H9 (cell line): Measurements from ENCODE around the gene CHM. TPM values are rescaled to one million over a fixed set of nuclear protein-coding genes. Genes with fewer than 3 reads are reported as not detected.
A peak's percentile ranks its signal among the peaks of the same experiment; 100 is the strongest.

Experiments
- DNase-seq: peaks from one replicate; pipeline ENCODE4 v3.0.0-alpha.2; 2017
- H2AFZ ChIP-seq: one replicate; pipeline ENCODE4 v1.6.1; 2013; ENCODE audit warnings: mild to moderate bottlenecking, low read length, control low read depth, moderate library complexity
- H2AK5ac ChIP-seq: 2 replicates; pipeline ENCODE4 v1.6.1; 2013; ENCODE audit warnings: low read length, control low read depth, mixed read lengths; ENCODE audit not compliant: insufficient read length
- H2BK120ac ChIP-seq: one replicate; pipeline ENCODE4 v1.6.1; 2013; ENCODE audit warnings: low read depth, mild to moderate bottlenecking, low read length, control low read depth, inconsistent platforms; ENCODE audit not compliant: poor library complexity, severe bottlenecking
- H2BK12ac ChIP-seq: 2 replicates; pipeline ENCODE4 v1.6.1; 2013; ENCODE audit warnings: low read length, control low read depth, mixed read lengths, low read depth; ENCODE audit not compliant: insufficient read length
- H2BK15ac ChIP-seq: 2 replicates; pipeline ENCODE4 v1.6.1; 2013; ENCODE audit warnings: low read depth, low read length, control low read depth
- H2BK20ac ChIP-seq: one replicate; pipeline ENCODE4 v1.6.1; 2013; ENCODE audit warnings: low read depth, mild to moderate bottlenecking, low read length, control low read depth, inconsistent platforms; ENCODE audit not compliant: poor library complexity, severe bottlenecking
- H2BK5ac ChIP-seq: 2 replicates; pipeline ENCODE4 v1.6.1; 2013; ENCODE audit warnings: low read length, control low read depth, mixed read lengths; ENCODE audit not compliant: insufficient read length
- H3K14ac ChIP-seq: 2 replicates; pipeline ENCODE4 v1.6.1; 2013; ENCODE audit warnings: low read length, control low read depth; ENCODE audit not compliant: insufficient read depth
- H3K18ac ChIP-seq: 2 replicates; pipeline ENCODE4 v1.6.1; 2013; ENCODE audit warnings: low read depth, mild to moderate bottlenecking, mixed read lengths, low read length, control low read depth; ENCODE audit not compliant: insufficient read length
- H3K23ac ChIP-seq: 2 replicates; pipeline ENCODE4 v1.6.1; 2013; ENCODE audit warnings: low read length, control low read depth, mixed read lengths, low read depth; ENCODE audit not compliant: insufficient read length
- H3K23me2 ChIP-seq: 2 replicates; pipeline ENCODE4 v1.6.1; 2013; ENCODE audit warnings: low read depth, mild to moderate bottlenecking, mixed read lengths, low read length, control low read depth; ENCODE audit not compliant: insufficient read length, poor library complexity, severe bottlenecking
- H3K27ac ChIP-seq: 2 replicates; pipeline ENCODE4 v1.5.1; 2013; ENCODE audit warnings: low read length, control low read depth, mixed read lengths, low read depth; ENCODE audit not compliant: insufficient read length
- H3K27me3 ChIP-seq: 2 replicates; pipeline ENCODE4 v1.6.1; 2013; ENCODE audit warnings: low read length, control low read depth, inconsistent platforms; ENCODE audit not compliant: insufficient read depth
- H3K4ac ChIP-seq: 2 replicates; pipeline ENCODE4 v1.6.1; 2013; ENCODE audit warnings: low read depth, mild to moderate bottlenecking, control low read depth, inconsistent platforms, low read length, moderate library complexity
- H3K4me1 ChIP-seq: 2 replicates; pipeline ENCODE4 v1.6.1; 2013; ENCODE audit warnings: low read length, control low read depth, inconsistent platforms; ENCODE audit not compliant: insufficient read depth
- H3K4me2 ChIP-seq: 2 replicates; pipeline ENCODE4 v1.6.1; 2013; ENCODE audit warnings: low read length, control low read depth, mixed read lengths; ENCODE audit not compliant: insufficient read length, insufficient read depth
- H3K56ac ChIP-seq: 2 replicates; pipeline ENCODE4 v1.6.1; 2013; ENCODE audit warnings: low read depth, mild to moderate bottlenecking, mixed read lengths, low read length, control low read depth; ENCODE audit not compliant: insufficient read length
- H3K79me1 ChIP-seq: 2 replicates; pipeline ENCODE4 v1.6.1; 2013; ENCODE audit warnings: low read depth, mild to moderate bottlenecking, moderate library complexity, low read length, control low read depth, inconsistent platforms; ENCODE audit not compliant: insufficient read depth, poor library complexity, severe bottlenecking
- H3K79me2 ChIP-seq: 2 replicates; pipeline ENCODE4 v1.6.1; 2013; ENCODE audit warnings: low read length, control low read depth, inconsistent platforms; ENCODE audit not compliant: insufficient read depth
- H3K9ac ChIP-seq: 2 replicates; pipeline ENCODE4 v1.6.1; 2013; ENCODE audit warnings: low read length, control low read depth, mixed read lengths; ENCODE audit not compliant: insufficient read length; ENCODE audit errors: extremely low read depth
- H3K9me3 ChIP-seq: one replicate; pipeline ENCODE4 v1.6.1; 2013; ENCODE audit warnings: low read depth, low read length, inconsistent platforms; ENCODE audit not compliant: control insufficient read depth
- H3T11ph ChIP-seq: one replicate; pipeline ENCODE4 v1.6.1; 2013; ENCODE audit warnings: mild to moderate bottlenecking, low read length, control low read depth, inconsistent platforms
- H4K20me1 ChIP-seq: one replicate; pipeline ENCODE4 v1.6.1; 2013; ENCODE audit not compliant: control insufficient read depth, insufficient read length, insufficient read depth
- H4K5ac ChIP-seq: 2 replicates; pipeline ENCODE4 v1.6.1; 2013; ENCODE audit warnings: low read depth, mild to moderate bottlenecking, mixed read lengths, low read length, control low read depth; ENCODE audit not compliant: insufficient read length
- H4K8ac ChIP-seq: replicated peaks from 2 replicates; pipeline ENCODE4 v1.6.1; 2013; ENCODE audit warnings: low read length, control low read depth, mixed read lengths, low read depth; ENCODE audit not compliant: insufficient read length
- H4K91ac ChIP-seq: 2 replicates; pipeline ENCODE4 v1.6.1; 2013; ENCODE audit warnings: low read depth, mild to moderate bottlenecking, moderate library complexity, mixed read lengths, low read length, control low read depth; ENCODE audit not compliant: insufficient read length
- H3K27ac Mint-ChIP-seq, 3 experiments: 2 replicates in 2 of 3; 3 replicates in 1 of 3; pipeline ENCODE4 v1.8.0; 2020 to 2021; ENCODE audit warnings: mixed read lengths in 3 of 3, mild to moderate bottlenecking in 1 of 3, moderate library complexity in 1 of 3
- H3K27me3 Mint-ChIP-seq: 2 replicates; pipeline ENCODE4 v1.8.0; 2021; ENCODE audit warnings: low read depth, mild to moderate bottlenecking, moderate library complexity, mixed read lengths
- H3K36me3 Mint-ChIP-seq, 3 experiments: 2 replicates in 2 of 3; 3 replicates in 1 of 3; pipeline ENCODE4 v1.8.0; 2020 to 2021; ENCODE audit warnings: low read depth in 3 of 3, mixed read lengths in 3 of 3; ENCODE audit not compliant: insufficient read depth in 1 of 3
- H3K4me1 Mint-ChIP-seq, 2 experiments: 2 replicates each; pipeline ENCODE4 v1.8.0; 2020; ENCODE audit warnings: mixed read lengths in 2 of 2
- H3K4me3 Mint-ChIP-seq, 2 experiments: 2 replicates in 1 of 2; 3 replicates in 1 of 2; pipeline ENCODE4 v1.8.0; 2020 to 2021; ENCODE audit warnings: mild to moderate bottlenecking in 2 of 2, mixed read lengths in 2 of 2, moderate library complexity in 1 of 2
- H3K9me3 Mint-ChIP-seq, 2 experiments: 2 replicates in 1 of 2; 3 replicates in 1 of 2; pipeline ENCODE4 v1.8.0; 2020; ENCODE audit warnings: mild to moderate bottlenecking in 2 of 2, mixed read lengths in 2 of 2, moderate library complexity in 1 of 2
- WGBS: extraction: QIAGEN DNeasy Blood & Tissue Kit; methylation state at CpG from one replicate; pipeline ENCODE4 v1.1.7; 2013; ENCODE audit warnings: missing lambda C conversion rate, low lambda C conversion rate, mixed read lengths; ENCODE audit not compliant: insufficient read length; ENCODE audit errors: extremely low coverage; 5-methylcytosine and 5-hydroxymethylcytosine counted together
- total RNA-seq: library from RNA; stranded (reverse); gene quantifications from 2 replicates; pipeline ENCODE4 v1.2.1, GENCODE V29; 2021
- TF ChIP-seq, protein P1 (sequence below): fragments of 200-600 bp; sonication (generic); conservative IDR thresholded peaks from 3 replicates; pipeline ENCODE4 v1.8.0; 2021; ENCODE audit warnings: antibody characterized with exemption, mild to moderate bottlenecking

The CHM gene
- total RNA-seq, 1 experiment from 2014 or later = 28.4 TPM

DNA sequence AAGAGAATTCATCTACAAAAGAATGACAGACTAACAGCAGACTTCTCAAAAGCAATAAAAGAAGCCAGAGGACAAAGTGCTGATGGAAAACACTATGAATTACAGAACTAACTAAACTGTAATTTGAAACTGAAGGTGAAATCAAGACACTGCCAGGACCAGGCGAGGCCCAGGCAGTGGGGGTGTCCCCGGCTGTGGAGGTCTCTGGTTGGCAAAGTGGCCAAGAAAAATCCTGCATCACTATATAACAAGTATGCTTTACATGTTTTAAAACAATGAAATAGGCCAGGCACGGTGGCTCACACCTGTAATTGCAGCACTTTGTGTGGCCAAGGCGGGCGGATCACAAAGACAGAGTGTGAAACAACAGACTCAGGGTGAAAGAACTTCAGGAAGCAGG is 32.9 kb downstream of the CHM start:
- TF ChIP-seq, protein P1, sequence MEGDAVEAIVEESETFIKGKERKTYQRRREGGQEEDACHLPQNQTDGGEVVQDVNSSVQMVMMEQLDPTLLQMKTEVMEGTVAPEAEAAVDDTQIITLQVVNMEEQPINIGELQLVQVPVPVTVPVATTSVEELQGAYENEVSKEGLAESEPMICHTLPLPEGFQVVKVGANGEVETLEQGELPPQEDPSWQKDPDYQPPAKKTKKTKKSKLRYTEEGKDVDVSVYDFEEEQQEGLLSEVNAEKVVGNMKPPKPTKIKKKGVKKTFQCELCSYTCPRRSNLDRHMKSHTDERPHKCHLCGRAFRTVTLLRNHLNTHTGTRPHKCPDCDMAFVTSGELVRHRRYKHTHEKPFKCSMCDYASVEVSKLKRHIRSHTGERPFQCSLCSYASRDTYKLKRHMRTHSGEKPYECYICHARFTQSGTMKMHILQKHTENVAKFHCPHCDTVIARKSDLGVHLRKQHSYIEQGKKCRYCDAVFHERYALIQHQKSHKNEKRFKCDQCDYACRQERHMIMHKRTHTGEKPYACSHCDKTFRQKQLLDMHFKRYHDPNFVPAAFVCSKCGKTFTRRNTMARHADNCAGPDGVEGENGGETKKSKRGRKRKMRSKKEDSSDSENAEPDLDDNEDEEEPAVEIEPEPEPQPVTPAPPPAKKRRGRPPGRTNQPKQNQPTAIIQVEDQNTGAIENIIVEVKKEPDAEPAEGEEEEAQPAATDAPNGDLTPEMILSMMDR = no peak
- Histone ChIP-seq H3K27me3 (no peaks in the 10 kb centered on the region), H3K79me2 (peaks cover 3% of the 10 kb centered on the region), H3K27ac (no peak overlapping the region), H3K14ac (no peak overlapping the region), H4K91ac (no peak overlapping the region), H4K8ac (no peak overlapping the region), H3T11ph (no peak overlapping the region), H3K4me1 (no peaks in the 10 kb centered on the region; the same call in 1 of the 2 replicates), H3K23ac (no peak overlapping the region), H3K18ac (no peak overlapping the region), H2BK5ac (no peak overlapping the region), H2AK5ac (no peak overlapping the region), H3K9ac (no peak overlapping the region), H2BK15ac (no peak overlapping the region), H4K5ac (no peak overlapping the region), H4K20me1 (no peaks in the 10 kb centered on the region), H3K4me2 (no peak overlapping the region), H2AFZ (no peak overlapping the region), H3K56ac (no peak overlapping the region), H3K79me1 (no peaks in the 10 kb centered on the region), H2BK20ac (peak overlapping the region; percentile 75), H3K23me2 (no peaks in the 10 kb centered on the region), H2BK12ac (no peak overlapping the region), H3K4ac (no peak overlapping the region), H2BK120ac (no peak overlapping the region), H3K9me3 (no peaks in the 10 kb centered on the region)
- no CpG with 5 or more reads among the region's 5 CpGs for WGBS
- peak overlapping the region; percentile 91 to 94 (median 93); a peak in 6 of 7 replicates for H3K27ac Mint-ChIP-seq
- H3K36me3 Mint-ChIP-seq = peaks cover 16 to 22% (median 17%) of the 10 kb centered on the region in 3 experiments
- H3K27me3 Mint-ChIP-seq = no peaks in the 10 kb centered on the region
- peaks cover 50 to 58% of the 10 kb centered on the region in 2 experiments for H3K4me1 Mint-ChIP-seq
- DNase-seq = no peak
- peak overlapping the region in 1 of 2 experiments; percentile 2; a peak in 2 of 5 replicates for H3K4me3 Mint-ChIP-seq
- H3K9me3 Mint-ChIP-seq = peaks cover 4 to 31% of the 10 kb centered on the region in 2 experiments; a peak in 4 of 5 replicates
